HL-60/S4 (cell line): ENCODE measurements around the gene GABRA6.

ENCODE experiments used
- in situ Hi-C: fragments of 300-500 bp; cut with MboI; formaldehyde crosslinking; loops from 2 replicates; pipeline ENCODE4 v1.14.3; 2022; ENCODE audit warnings: low sequenced_read_pairs

The GABRA6 gene

GRCh38 chr5:161751265-161751664, 65.7 kb downstream of the GABRA6 start:
- in situ Hi-C loops, result no loop called here
